ENCODE results near the gene NAGPA. TPM values are rescaled to one million over a fixed set of nuclear protein-coding genes. Genes with fewer than 3 reads are reported as not detected.

The NAGPA gene
- total and polyA plus RNA-seq, 10 of the 15 experiments (the other 5 are each of a cell fraction or from before 2014, with no cell fraction given), result 0.03 to 11.6 (median 6.6) TPM

GRCh38 chr16:5035909-5036227 lies 2.1 kb upstream of the NAGPA start:
- CTCF ChIA-PET, result no interaction called here
- no peak for FAIRE-seq
- no peak overlapping the region for H2AFZ ChIP-seq (ENCODE audit: control insufficient read depth, low read depth, low read length)

GRCh38 chr16:5034167-5034523 lies 410 bp upstream of the NAGPA start:
- Histone ChIP-seq H3K4me3 (peak overlapping the region; percentile 84), H3K36me3 (ENCODE audit: control insufficient read depth in 2 of 2, insufficient read depth in 2 of 2, low read length in 1 of 2) (no peaks in the 10 kb centered on the region), H3K4me2 (ENCODE audit: control insufficient read depth, insufficient read depth) (peak overlapping the region; percentile 98), H3K79me2 (ENCODE audit: control insufficient read depth, insufficient read depth, low read length) (no peaks in the 10 kb centered on the region), H3K27ac (ENCODE audit: control insufficient read depth, insufficient read depth) (no peak overlapping the region), H2AFZ (ENCODE audit: control insufficient read depth, low read depth, low read length) (peak overlapping the region; percentile 95), H4K20me1 (ENCODE audit: control insufficient read depth, insufficient read depth) (no peaks in the 10 kb centered on the region), H3K9me3 (replicated peaks; ENCODE audit: control insufficient read depth, insufficient read depth, low read length) (no peaks in the 10 kb centered on the region), H3K9ac (ENCODE audit: control insufficient read depth, insufficient read depth, low read length) (peak overlapping the region; percentile 70; the same call in 1 of the 2 replicates), H3K27me3 (replicated peaks in 1 of 2; ENCODE audit: control insufficient read depth in 2 of 2, insufficient read depth in 2 of 2, low read length in 1 of 2) (no peaks in the 10 kb centered on the region), H3K4me1 (ENCODE audit: control insufficient read depth, insufficient read depth, low read length) (peaks cover 12% of the 10 kb centered on the region)
- in situ Hi-C loops (cut with MboI), result no loop called here
- ChIA-PET POLR2A (interaction anchor here (1.0 to 1.3 kb wide), 2 partner anchors 10 to 64 kb away, joined by 3 read pairs; no protein-coding TSS in a partner anchor), CTCF (interaction anchor here (1.4 kb wide), 1 partner anchor 40 kb away, joined by 4 read pairs; no protein-coding TSS in a partner anchor), SMC1A (ENCODE audit: uncharacterized antibody, unreplicated experiment) (interaction anchor here (1.4 kb wide), 2 partner anchors 38 to 58 kb away, joined by 3 read pairs; partner anchors contain the start of gene ALG1), RAD21 (ENCODE audit: unreplicated experiment) (no interaction called here)
- intact Hi-C loops (cut with micrococcal nuclease; ENCODE audit: unreplicated experiment), result no loop called here
- no TSS peak for BruUV-seq (replicated peaks)
- 9% methylated on average over 2 of the region's 2 CpGs for WGBS (ENCODE audit: insufficient coverage, insufficient replicate concordance, low lambda C conversion rate, missing lambda C conversion rate)
- DNase-seq (ENCODE audit: low read depth, low spot score) (no peak), FAIRE-seq (no peak), ATAC-seq (no peak)
- no peak for TF ChIP-seq CBX3 (IDR thresholded peaks at IDR 0.05; ENCODE audit: borderline replicate concordance, low read depth)
- 0 out of 2 replicates have a peak, but pooled peaks have one; percentile 29 for TF ChIP-seq ATF7 (IDR thresholded peaks at IDR 0.05; ENCODE audit: low read depth)

More at GRCh38 chr16:5035909-5036227, 2.1 kb upstream of the NAGPA start:
- ATAC-seq (no peak), DNase-seq (ENCODE audit: low read depth, low spot score) (no peak)
- SMC1A ChIA-PET (ENCODE audit: uncharacterized antibody, unreplicated experiment), result no interaction called here
- Histone ChIP-seq H3K36me3 (ENCODE audit: control insufficient read depth in 2 of 2, insufficient read depth in 2 of 2, low read length in 1 of 2) (no peaks in the 10 kb centered on the region), H3K4me2 (ENCODE audit: control insufficient read depth, insufficient read depth) (no peak overlapping the region), H3K4me3 (no peak overlapping the region), H4K20me1 (ENCODE audit: control insufficient read depth, insufficient read depth) (no peaks in the 10 kb centered on the region), H3K27ac (ENCODE audit: control insufficient read depth, insufficient read depth) (no peak overlapping the region), H3K9ac (ENCODE audit: control insufficient read depth, insufficient read depth, low read length) (no peak overlapping the region), H3K4me1 (ENCODE audit: control insufficient read depth, insufficient read depth, low read length) (peaks cover 18% of the 10 kb centered on the region), H3K9me3 (replicated peaks; ENCODE audit: control insufficient read depth, insufficient read depth, low read length) (no peaks in the 10 kb centered on the region), H3K79me2 (ENCODE audit: control insufficient read depth, insufficient read depth, low read length) (no peaks in the 10 kb centered on the region), H3K27me3 (replicated peaks in 1 of 2; ENCODE audit: control insufficient read depth in 2 of 2, insufficient read depth in 2 of 2, low read length in 1 of 2) (no peaks in the 10 kb centered on the region)
- in situ Hi-C loops (cut with MboI), result no loop called here
- BruUV-seq (replicated peaks), result no TSS peak
- TF ChIP-seq TCF3 (IDR thresholded peaks at IDR 0.05; ENCODE audit: borderline replicate concordance, insufficient read depth, low read depth, low read length) (no peak), CREM (IDR thresholded peaks at IDR 0.05; ENCODE audit: low read depth) (no peak), POU2F2 (IDR thresholded peaks at IDR 0.05; ENCODE audit: borderline replicate concordance, low read depth, low read length) (no peak), FOXK2 (IDR thresholded peaks at IDR 0.05) (no peak), SIX5 (IDR thresholded peaks at IDR 0.05; ENCODE audit: low read depth, low read length, severe bottlenecking) (no peak), BHLHE40 (IDR thresholded peaks at IDR 0.05; ENCODE audit: borderline replicate concordance in 1 of 2, low read depth in 2 of 2, low read length in 1 of 2) (no peak)
- intact Hi-C loops (cut with micrococcal nuclease; ENCODE audit: unreplicated experiment), result no loop called here
- 0% methylated on average over 1 of the region's 1 CpG for WGBS (ENCODE audit: insufficient coverage, insufficient replicate concordance, low lambda C conversion rate, missing lambda C conversion rate)
- POLR2A ChIA-PET, result no interaction called here
- RAD21 ChIA-PET (ENCODE audit: unreplicated experiment), result no interaction called here

Measured in GM12878 (cell line).